Measurements from ENCODE around the gene LRMDA.

DNA sequence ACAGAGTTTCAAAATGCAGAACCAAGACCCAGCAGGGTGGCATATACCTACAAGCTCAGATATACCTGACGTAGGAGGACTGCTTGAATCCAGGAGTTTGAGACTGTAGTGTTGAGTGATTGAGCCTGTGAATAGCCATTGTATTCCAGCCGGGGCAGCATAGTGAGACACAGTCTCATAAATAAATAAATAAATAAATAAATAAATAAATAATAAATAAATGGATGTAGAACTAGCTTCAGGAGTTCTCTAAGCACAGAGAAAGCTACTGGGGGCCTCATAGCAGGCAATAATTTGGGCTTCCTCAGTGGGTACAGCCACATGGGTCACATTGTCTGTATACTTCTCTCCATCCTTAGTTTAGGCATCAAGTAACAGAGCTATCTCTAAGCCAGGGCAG, 906.8 kb downstream of the LRMDA start:
- TF ChIP-seq POLR2A (IDR thresholded peaks at IDR 0.05; ENCODE audit: borderline replicate concordance, extremely low read depth, insufficient read depth, insufficient read length) = no peak
- TF ChIP-seq ATF3 (IDR thresholded peaks at IDR 0.05) = no peak
- TF ChIP-seq, protein P1, sequence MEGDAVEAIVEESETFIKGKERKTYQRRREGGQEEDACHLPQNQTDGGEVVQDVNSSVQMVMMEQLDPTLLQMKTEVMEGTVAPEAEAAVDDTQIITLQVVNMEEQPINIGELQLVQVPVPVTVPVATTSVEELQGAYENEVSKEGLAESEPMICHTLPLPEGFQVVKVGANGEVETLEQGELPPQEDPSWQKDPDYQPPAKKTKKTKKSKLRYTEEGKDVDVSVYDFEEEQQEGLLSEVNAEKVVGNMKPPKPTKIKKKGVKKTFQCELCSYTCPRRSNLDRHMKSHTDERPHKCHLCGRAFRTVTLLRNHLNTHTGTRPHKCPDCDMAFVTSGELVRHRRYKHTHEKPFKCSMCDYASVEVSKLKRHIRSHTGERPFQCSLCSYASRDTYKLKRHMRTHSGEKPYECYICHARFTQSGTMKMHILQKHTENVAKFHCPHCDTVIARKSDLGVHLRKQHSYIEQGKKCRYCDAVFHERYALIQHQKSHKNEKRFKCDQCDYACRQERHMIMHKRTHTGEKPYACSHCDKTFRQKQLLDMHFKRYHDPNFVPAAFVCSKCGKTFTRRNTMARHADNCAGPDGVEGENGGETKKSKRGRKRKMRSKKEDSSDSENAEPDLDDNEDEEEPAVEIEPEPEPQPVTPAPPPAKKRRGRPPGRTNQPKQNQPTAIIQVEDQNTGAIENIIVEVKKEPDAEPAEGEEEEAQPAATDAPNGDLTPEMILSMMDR (IDR thresholded peaks at IDR 0.05 in 2 of 3, conservative IDR thresholded peaks at IDR 0.05 in 1 of 3; ENCODE audit: borderline replicate concordance in 1 of 3, insufficient read depth in 1 of 3, low read depth in 2 of 3, low read length in 2 of 3) = no peak
- no peak for TF ChIP-seq ZFX (IDR thresholded peaks at IDR 0.05)
- no peak for TF ChIP-seq POLR2AphosphoS5 (IDR thresholded peaks at IDR 0.05; ENCODE audit: low read depth, low read length)
- TF ChIP-seq REST (IDR thresholded peaks at IDR 0.05; ENCODE audit: low read depth) = no peak
- no peak for TF ChIP-seq CEBPB (IDR thresholded peaks at IDR 0.05; ENCODE audit: low read depth)
- no peak for TF ChIP-seq FOSL1 (IDR thresholded peaks at IDR 0.05; ENCODE audit: low read depth)
- no peak for TF ChIP-seq EZH2 (IDR thresholded peaks at IDR 0.05)
- TF ChIP-seq SRF (IDR thresholded peaks at IDR 0.05; ENCODE audit: low read depth) = no peak
- TF ChIP-seq SIN3A (IDR thresholded peaks at IDR 0.05; ENCODE audit: low read depth) = no peak

Data from HCT116 (cell line).